Endothelial cell of umbilical vein (primary cell): ENCODE data around the gene DCAF11. TPM values are rescaled to one million over a fixed set of nuclear protein-coding genes. Genes with fewer than 3 reads are reported as not detected.

Source experiments
- BruUV-seq: library from RNA; stranded (reverse); fragments of 400-500 nt; replicated peaks from 2 replicates; lab custom pipeline; 2021; lab: Mats Ljungman, UMichigan
- CTCF ChIA-PET: fragments of 300-600, 350-600 bp; sonication (Branson Sonifier 250); formaldehyde crosslinking; loops from one replicate; lab custom pipeline; 2021; ENCODE audit warnings: antibody characterized with exemption, inconsistent platforms; lab: Charles Lee
- POLR2A ChIA-PET: fragments of 300-600, 350-600 bp; sonication (Branson Sonifier 250); formaldehyde crosslinking; loops from one replicate; lab custom pipeline; 2021; ENCODE audit warnings: antibody characterized with exemption, inconsistent platforms; lab: Charles Lee
- DNase-seq: peaks from one replicate; pipeline ENCODE4 v3.0.0-alpha.2; 2011; ENCODE audit warnings: low read depth, low spot score
- FAIRE-seq: peaks from 2 replicates; lab custom pipeline; 2011; peaks lifted over from hg19 to GRCh38; lab: Jason Lieb, UNC
- H2AFZ ChIP-seq: 2 replicates; pipeline ENCODE4 v1.6.0; 2012; ENCODE audit warnings: low read depth, low read length, control low read depth, inconsistent platforms
- H3K27ac ChIP-seq: 2 replicates; pipeline ENCODE4 v1.5.1; 2011; ENCODE audit warnings: low read depth, mild to moderate bottlenecking, control low read depth, low read length, moderate library complexity; ENCODE audit not compliant: insufficient read depth
- H3K27me3 ChIP-seq, 2 experiments: 2 replicates each; pipeline versions ENCODE4 v1.6.0 to v1.6.1; 2011; ENCODE audit warnings: low read length in 2 of 2, mixed read lengths in 1 of 2; ENCODE audit not compliant: control insufficient read depth in 2 of 2, insufficient read depth in 2 of 2
- H3K36me3 ChIP-seq, 2 experiments: 2 replicates in 1 of 2; 3 replicates in 1 of 2; pipeline ENCODE4 v1.5.1; 2011; ENCODE audit warnings: low read length in 2 of 2, mild to moderate bottlenecking in 1 of 2, moderate library complexity in 1 of 2; ENCODE audit not compliant: control insufficient read depth in 2 of 2, insufficient read depth in 2 of 2; ENCODE audit errors: extremely low read depth in 1 of 2
- H3K4me1 ChIP-seq: 3 replicates; pipeline ENCODE4 v1.5.1; 2011; ENCODE audit warnings: mild to moderate bottlenecking, low read length; ENCODE audit not compliant: control insufficient read depth, insufficient read depth; ENCODE audit errors: extremely low read depth
- H3K4me2 ChIP-seq: 2 replicates; pipeline ENCODE4 v1.6.1; 2011; ENCODE audit warnings: low read length, control low read depth, mixed read lengths; ENCODE audit not compliant: insufficient read depth
- H3K4me3 ChIP-seq, 3 experiments: fragments of 200-600 bp in 1 of 3; sonication (generic), shearing (Covaris generic) in 1 of 3; replicated peaks in 1 of 3; 2 replicates each; pipeline ENCODE4 v1.5.1; 2011 to 2016; ENCODE audit warnings: control low read depth in 3 of 3, low read length in 3 of 3, mild to moderate bottlenecking in 2 of 3, inconsistent platforms in 1 of 3, low read depth in 1 of 3, moderate library complexity in 1 of 3; ENCODE audit not compliant: insufficient read depth in 1 of 3
- H3K79me2 ChIP-seq: 2 replicates; pipeline ENCODE4 v1.6.0; 2012; ENCODE audit warnings: low read length, inconsistent platforms; ENCODE audit not compliant: control insufficient read depth, insufficient read depth
- H3K9ac ChIP-seq: replicated peaks from 2 replicates; pipeline ENCODE3; 2011; ENCODE audit warnings: low read length, control low read depth; ENCODE audit not compliant: insufficient read depth; ENCODE audit errors: extremely low read depth
- H3K9me1 ChIP-seq: replicated peaks from 3 replicates; pipeline ENCODE4 v1.6.0; 2011; ENCODE audit warnings: mild to moderate bottlenecking, low read length; ENCODE audit not compliant: control insufficient read depth, insufficient read depth; ENCODE audit errors: extremely low read depth
- H3K9me3 ChIP-seq: replicated peaks from 2 replicates; pipeline ENCODE4 v1.5.1; 2012; ENCODE audit warnings: low read length, inconsistent platforms; ENCODE audit not compliant: control insufficient read depth, insufficient read depth
- H4K20me1 ChIP-seq: replicated peaks from 2 replicates; pipeline ENCODE3; 2011; ENCODE audit warnings: mild to moderate bottlenecking, low read length; ENCODE audit not compliant: control insufficient read depth, insufficient read depth; ENCODE audit errors: extremely low read depth
- CTCF ChIP-seq, 2 donors: IDR thresholded peaks; 1 replicate in 1 of 2; 2 replicates in 1 of 2; pipeline ENCODE4 v1.5.1; 2011; ENCODE audit warnings: low read length in 2 of 2, mild to moderate bottlenecking in 2 of 2, moderate library complexity in 2 of 2, control low read depth in 1 of 2, inconsistent platforms in 1 of 2, low read depth in 1 of 2; ENCODE audit not compliant: insufficient read depth in 1 of 2; ENCODE audit errors: extremely low read depth in 1 of 2
- EZH2 ChIP-seq: IDR thresholded peaks from 2 replicates; pipeline ENCODE4 v1.6.1; 2012; ENCODE audit warnings: borderline replicate concordance, low read depth, mild to moderate bottlenecking, moderate library complexity, low read length, inconsistent platforms; ENCODE audit not compliant: severe bottlenecking
- FOS ChIP-seq: IDR thresholded peaks from 2 replicates; pipeline ENCODE4 v1.6.1; 2011; ENCODE audit warnings: mild to moderate bottlenecking, low read length, moderate library complexity, borderline replicate concordance; ENCODE audit not compliant: insufficient read depth
- GATA2 ChIP-seq: IDR thresholded peaks from 2 replicates; pipeline ENCODE4 v1.7.0; 2011; ENCODE audit warnings: low read depth, mild to moderate bottlenecking, moderate library complexity, mixed read lengths, low read length; ENCODE audit not compliant: insufficient read length, insufficient read depth
- JUN ChIP-seq: IDR thresholded peaks from 2 replicates; pipeline ENCODE4 v1.6.1; 2011; ENCODE audit warnings: borderline replicate concordance, low read depth; ENCODE audit not compliant: insufficient read length, insufficient read depth
- MAX ChIP-seq: IDR thresholded peaks from 2 replicates; pipeline ENCODE4 v1.6.1; 2011; ENCODE audit not compliant: insufficient read depth, insufficient read length
- MYC ChIP-seq: IDR thresholded peaks from one replicate; pipeline ENCODE4 v1.6.1; 2011; ENCODE audit warnings: mild to moderate bottlenecking, low read depth, low read length
- POLR2A ChIP-seq: IDR thresholded peaks from 2 replicates; pipeline ENCODE4 v1.6.1; 2012; ENCODE audit warnings: low read depth, mild to moderate bottlenecking, control low read depth, low read length
- POLR2AphosphoS5 ChIP-seq: IDR thresholded peaks from 2 replicates; pipeline ENCODE4 v1.6.1; 2012; ENCODE audit warnings: low read depth, mild to moderate bottlenecking, control low read depth, low read length, moderate library complexity; ENCODE audit not compliant: insufficient read depth
- dilution Hi-C: fragments of 300-500 bp; cut with MboI; formaldehyde crosslinking; loops from one replicate; pipeline ENCODE4 v1.15.0; 2019; ENCODE audit warnings: low sequenced_read_pairs; ENCODE audit not compliant: extremely low pct_ligation_motif_present
- intact Hi-C: fragments of 100-400 bp; cut with micrococcal nuclease; formaldehyde crosslinking; loops from one replicate; pipeline ENCODE4 v1.10.0; 2022
- polyA plus RNA-seq, 4 experiments: library from polyadenylated mRNA; depleted of rRNA in 3 of 4; stranded (reverse) in 3 of 4; unstranded in 1 of 4; fragments of >200 nt; gene quantifications; 2 replicates each; pipeline versions ENCODE4 v1.2.1 to v1.2.3, GENCODE V29; 2011 to 2012; ENCODE audit warnings: missing spikeins in 1 of 4
- total RNA-seq: library from RNA; stranded (reverse); gene quantifications from 2 replicates; pipeline ENCODE4 v1.2.3, GENCODE V29; 2021

DCAF11 gene
- total and polyA plus RNA-seq, 2 donors (not counting 3 experiments of a cell fraction or from before 2014, with no cell fraction given), result 37.3 to 38.5 TPM

- Histone ChIP-seq H3K36me3 (peaks cover 6 to 19% of the 10 kb centered on the region in 2 experiments), H4K20me1 (no peaks in the 10 kb centered on the region), H3K9me3 (no peaks in the 10 kb centered on the region), H3K79me2 (peaks cover 21% of the 10 kb centered on the region), H3K27ac (no peak overlapping the region), H3K9ac (no peak overlapping the region), H3K4me3 (no peak overlapping the region), H3K4me1 (peaks cover 19% of the 10 kb centered on the region), H3K4me2 (no peak overlapping the region), H2AFZ (no peak overlapping the region), H3K27me3 (no peaks in the 10 kb centered on the region), H3K9me1 (no peaks in the 10 kb centered on the region)
- ChIA-PET CTCF (interaction anchor here (0.7 to 2.6 kb wide), 4 partner anchors 9 to 79 kb away, joined by 3 to 15 read pairs (median 8); partner anchors contain the start of genes IRF9, PSME2 and RNF31), POLR2A (interaction anchor here (0.7 to 0.8 kb wide), 2 partner anchors 9 to 23 kb away, joined by 3 to 4 read pairs; partner anchors contain the start of genes DCAF11, NRL, PSME2 and RNF31)
- BruUV-seq, result no TSS peak
- TF ChIP-seq EZH2 (no peak), MAX (no peak), POLR2A (no peak), MYC (no peak), FOS (no peak), JUN (no peak), GATA2 (no peak), CTCF (IDR thresholded peaks at IDR 0.05; ENCODE audit: extremely low read depth in 1 of 2, insufficient read depth in 1 of 2, low read depth in 1 of 2, low read length in 2 of 2) (no peak), POLR2AphosphoS5 (no peak)
- DNase-seq (no peak), FAIRE-seq (no peak)
- dilution Hi-C loops (no loop called here), intact Hi-C loops (no loop called here)
Measured at GRCh38 chr14:24137529-24138395, 23.2 kb downstream of the DCAF11 start.
